GM12891 (cell line): ENCODE data around the gene SRRM4.

ENCODE experiments used
- PAX5 ChIP-seq: IDR thresholded peaks from 2 replicates; pipeline ENCODE4 v1.6.1; 2011; ENCODE audit warnings: low read length, moderate library complexity, mild to moderate bottlenecking; ENCODE audit not compliant: insufficient read depth, severe bottlenecking
- POLR2A ChIP-seq: IDR thresholded peaks from 2 replicates; pipeline ENCODE4 v1.6.1; 2011; ENCODE audit warnings: low read depth, low read length, control low read depth
- POLR2AphosphoS5 ChIP-seq: IDR thresholded peaks from 2 replicates; pipeline ENCODE4 v1.6.1; 2011; ENCODE audit warnings: low read depth, low read length, control low read depth
- POU2F2 ChIP-seq: IDR thresholded peaks from 2 replicates; pipeline ENCODE4 v1.6.1; 2011; ENCODE audit warnings: low read depth, mild to moderate bottlenecking, control low read depth, low read length, moderate library complexity
- TAF1 ChIP-seq: IDR thresholded peaks from 2 replicates; pipeline ENCODE4 v1.6.1; 2011; ENCODE audit warnings: low read depth, low read length, control low read depth

GRCh38 chr12:119069147-119069642 lies 87.9 kb downstream of the SRRM4 start:
- TF ChIP-seq POLR2A (no peak), POLR2AphosphoS5 (no peak), PAX5 (no peak), POU2F2 (no peak), TAF1 (no peak)
